Heart left ventricle (tissue), 13 donors: ENCODE results near the gene TIMELESS.

Experiments
- CTCF ChIP-seq, 12 donors: fragments of 200-600 bp; sonication (generic) in 4 of 12; IDR thresholded peaks; one replicate each; pipeline versions ENCODE4 v1.5.0 to v1.8.0; 2018 to 2022; ENCODE audit warnings: antibody characterized with exemption in 12 of 12, mild to moderate bottlenecking in 5 of 12
- POLR2A ChIP-seq, 2 donors: fragments of 450-650 bp; IDR thresholded peaks; one replicate each; pipeline ENCODE4 v1.6.1; 2017; ENCODE audit warnings: antibody characterized with exemption in 2 of 2, mild to moderate bottlenecking in 2 of 2, moderate library complexity in 2 of 2
- donor health status: ischemic (EF 13 %, LVEDD 7.1; RV severe dilation, severe dysfunction).
- donor health status: DM: no; HTN: yes; CAD: no.
- donor health status: DM: no; HTN: no; CAD: no.
- donor health status: ischemic (EF 25% LVEDD 6.9; RV normal size, moderate dysfunction).
- donor health status: ischemic (EF 25% LVEDD 5.7; RV mildly dilated, moderate dysfunction).
- donor health status: ischemic (EF 35%, LVEDD 5.7; RV mildly dilated, moderate dysfunction).
- donor health status: nonischemic (EF 11% LVEDD 7.7; RV severe dilation, severe dysfunction).
- donor health status: DM: yes; HTN: yes; CAD: no.
- donor health status: PGD.
- donor health status: ischemic (EF 29% LVEDD 5.4; RV normal size, mild dysfunction).
- donor health status: nonischemic (EF 23%, LVEDD 6.1; RV moderate dilation, normal function).

DNA sequence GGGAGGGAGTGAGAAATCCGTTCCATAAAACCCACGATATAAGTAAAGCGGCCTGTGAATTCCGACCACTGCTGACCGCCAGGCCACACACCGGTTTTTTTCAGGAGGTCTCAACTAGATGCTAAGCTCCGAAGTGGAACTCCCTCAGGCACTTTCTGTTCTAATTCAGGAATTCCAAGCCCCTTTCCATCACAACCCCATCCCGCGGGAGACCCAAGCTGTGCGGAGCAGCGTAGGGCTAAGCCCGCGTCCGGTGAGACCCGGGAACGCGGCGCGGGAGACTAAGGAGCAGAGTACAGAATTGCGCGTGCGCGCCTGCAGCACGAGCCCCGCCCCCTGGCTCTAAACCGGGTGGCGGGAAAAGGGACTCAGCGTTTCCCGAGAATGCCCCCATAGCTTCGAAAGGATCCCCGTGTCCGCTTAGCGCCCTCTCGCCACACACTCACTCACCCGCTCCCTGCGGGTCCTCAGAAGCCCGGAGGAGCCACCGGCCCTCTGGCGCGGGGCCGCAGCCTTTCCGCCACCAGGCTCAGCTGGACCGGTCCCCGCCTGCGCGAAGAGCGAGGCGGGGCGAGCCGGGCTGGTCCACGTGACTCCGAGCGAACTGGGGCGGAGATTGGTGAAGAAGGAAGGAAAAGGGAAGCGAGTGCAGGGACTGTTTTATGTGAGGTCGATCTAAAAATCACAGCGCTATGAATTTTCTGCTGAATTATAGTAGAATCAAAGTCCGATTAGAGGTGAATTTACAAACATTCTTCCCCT, at the start of gene TIMELESS:
- peak in 4 of 12 donors; percentile 6 to 16 (median 14) for TF ChIP-seq CTCF (IDR thresholded peaks at IDR 0.05)
- peak in 1 of 2 donors; percentile 50 for TF ChIP-seq POLR2A (IDR thresholded peaks at IDR 0.05)
